NCI-H2029 (cell line): Measurements from ENCODE around the gene GCNA.
"Not testable (repeated sequence)": the region's sequence is repeated elsewhere in the genome, so short reads cannot be mapped to it uniquely, and the experiment has no call there.

Experiments
- DNase-seq: peaks from one replicate; lab custom pipeline; 2025; lab: John Stamatoyannopoulos, UW

GCNA gene

DNA sequence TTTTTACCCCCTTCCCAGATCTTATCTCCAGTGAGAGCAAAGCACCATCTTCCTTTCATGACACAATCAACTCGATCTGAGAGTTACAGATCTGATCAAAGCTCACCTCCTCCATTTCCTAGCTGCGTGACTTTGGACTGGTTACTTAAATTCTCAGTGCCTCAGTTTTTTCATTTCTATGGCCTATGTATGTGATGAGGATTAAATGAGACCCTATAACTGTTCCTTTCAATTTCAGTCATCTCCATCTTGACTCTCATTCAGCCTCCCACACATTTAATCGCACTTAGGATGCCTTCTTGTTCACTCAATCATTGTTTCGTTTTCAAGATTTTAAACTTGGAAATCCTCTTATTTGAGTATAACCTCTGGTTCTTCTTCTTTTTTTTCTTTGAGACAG, 60.2 kb downstream of the GCNA start:
- DNase-seq = no peak

DNA sequence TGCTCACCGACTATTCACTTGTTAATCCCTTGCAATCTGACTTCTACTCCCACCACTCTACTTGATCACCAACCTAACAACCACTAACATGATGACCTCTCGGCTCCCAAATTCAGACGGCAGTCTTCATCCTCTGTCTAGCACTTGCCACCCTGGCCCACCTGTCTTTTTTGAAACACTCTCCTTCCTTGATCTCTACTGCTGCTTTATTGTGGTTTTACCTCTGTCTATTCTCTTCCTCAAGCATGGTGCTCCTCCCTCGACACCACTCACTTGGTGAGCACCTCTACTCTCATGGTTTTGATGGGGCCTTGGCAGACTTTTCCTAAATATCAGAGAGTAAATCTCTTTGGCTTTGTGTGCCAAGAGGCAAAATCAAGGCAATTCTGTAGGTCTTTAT, 61.8 kb downstream of the GCNA start:
- DNase-seq = no peak

DNA sequence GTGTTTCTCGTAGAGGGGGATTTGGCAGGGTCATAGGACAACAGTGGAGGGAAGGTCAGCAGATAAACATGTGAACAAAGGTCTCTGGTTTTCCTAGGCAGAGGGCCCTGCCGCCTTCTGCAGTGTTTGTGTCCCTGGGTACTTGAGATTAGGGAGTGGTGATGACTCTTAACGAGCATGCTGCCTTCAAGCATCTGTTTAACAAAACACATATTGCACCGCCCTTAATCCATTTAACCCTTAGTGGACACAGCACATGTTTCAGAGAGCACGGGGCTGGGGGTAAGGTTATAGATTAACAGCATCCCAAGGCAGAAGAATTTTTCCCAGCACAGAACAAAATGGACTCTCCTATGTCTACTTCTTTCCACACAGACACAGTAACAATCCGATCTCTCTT, 66.2 kb downstream of the GCNA start:
- DNase-seq = not testable (repeated sequence)

DNA sequence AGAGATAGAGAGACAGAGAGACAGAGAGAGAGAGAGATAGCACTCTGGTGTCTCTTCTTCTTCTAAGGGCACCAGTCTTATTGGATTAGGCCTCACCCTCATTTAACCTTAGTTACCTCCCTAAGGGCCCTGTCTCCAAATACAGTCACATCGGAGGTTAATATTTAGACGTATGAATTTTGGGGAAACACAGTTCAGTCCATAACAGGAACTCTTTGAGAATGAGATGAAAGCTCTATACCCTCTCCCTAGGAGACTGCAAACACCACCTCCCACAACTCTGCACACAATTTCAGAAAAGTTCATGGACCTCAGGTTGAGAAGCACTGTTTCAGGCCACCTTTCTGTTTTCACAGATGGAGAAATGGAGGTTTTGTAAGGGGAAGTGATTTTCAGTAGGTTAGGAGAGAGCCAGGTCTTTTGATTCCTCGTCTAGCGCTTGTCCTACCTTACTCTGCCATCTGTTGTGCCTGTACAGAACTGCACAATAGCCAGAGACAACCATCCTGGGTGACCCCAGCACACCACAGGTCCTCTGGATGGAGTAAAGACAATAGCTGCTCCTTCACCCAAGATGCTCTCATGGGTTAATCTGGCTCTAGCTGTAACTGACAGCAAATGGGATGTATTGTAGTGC, 72.2 kb downstream of the GCNA start:
- no peak for DNase-seq

DNA sequence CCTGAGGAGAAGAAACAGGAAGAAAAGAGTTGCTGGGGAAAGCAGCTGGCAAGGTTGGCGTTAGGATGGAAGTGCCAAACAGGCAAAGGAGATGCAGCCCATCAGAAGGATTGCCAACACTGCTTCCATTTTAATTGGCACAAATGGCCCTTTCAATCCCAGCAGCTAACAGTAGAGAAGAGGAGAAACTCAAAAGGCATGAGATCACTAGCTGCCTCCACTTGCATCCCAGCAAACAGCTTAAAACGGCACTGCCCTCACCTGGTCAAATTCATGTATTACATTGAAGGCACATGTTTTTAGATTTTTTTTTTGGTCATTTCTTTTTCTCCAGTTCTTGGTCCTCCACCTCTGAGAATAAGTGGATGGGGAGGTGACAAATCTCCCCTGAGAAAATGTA, 74.2 kb downstream of the GCNA start:
- peak; percentile 25 for DNase-seq

DNA sequence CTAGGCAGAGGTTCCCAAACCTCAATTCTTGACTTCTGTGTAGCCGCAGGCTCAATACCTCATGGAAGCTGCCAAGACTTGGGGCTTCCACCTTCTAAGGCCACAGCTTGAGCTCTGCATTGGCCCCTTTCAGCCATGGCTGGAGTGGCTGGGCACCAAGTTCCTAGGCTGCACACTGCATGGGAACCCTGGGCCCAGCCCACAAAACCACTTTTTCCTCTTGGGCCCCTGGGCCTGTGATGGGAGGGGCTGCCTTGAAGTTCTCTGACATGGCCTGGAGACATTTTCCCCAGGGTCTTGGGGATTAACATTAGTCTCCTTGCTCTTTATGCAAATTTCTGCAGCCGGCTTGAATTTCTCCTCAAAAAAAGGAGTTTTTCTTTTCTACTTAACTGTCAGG, 75.1 kb downstream of the GCNA start:
- DNase-seq = no peak

DNA sequence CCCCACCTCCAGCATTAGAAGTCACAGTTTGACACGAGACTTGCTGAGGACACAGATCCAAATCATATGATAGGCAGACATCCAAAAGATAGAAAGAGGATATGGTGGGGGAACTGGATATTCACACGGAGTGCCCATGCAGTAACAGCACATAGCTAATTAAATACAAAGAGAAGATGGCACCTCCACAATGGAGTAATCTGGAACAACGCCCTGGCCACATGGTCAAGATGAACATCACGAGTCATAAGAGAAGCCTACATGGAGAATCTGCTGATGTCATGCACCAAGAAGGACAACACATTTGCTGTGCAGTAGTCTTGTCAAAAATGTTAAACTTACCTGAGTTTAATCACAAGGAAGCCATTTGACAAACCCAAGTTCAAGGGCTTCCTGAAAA, 79.0 kb downstream of the GCNA start:
- no peak for DNase-seq

DNA sequence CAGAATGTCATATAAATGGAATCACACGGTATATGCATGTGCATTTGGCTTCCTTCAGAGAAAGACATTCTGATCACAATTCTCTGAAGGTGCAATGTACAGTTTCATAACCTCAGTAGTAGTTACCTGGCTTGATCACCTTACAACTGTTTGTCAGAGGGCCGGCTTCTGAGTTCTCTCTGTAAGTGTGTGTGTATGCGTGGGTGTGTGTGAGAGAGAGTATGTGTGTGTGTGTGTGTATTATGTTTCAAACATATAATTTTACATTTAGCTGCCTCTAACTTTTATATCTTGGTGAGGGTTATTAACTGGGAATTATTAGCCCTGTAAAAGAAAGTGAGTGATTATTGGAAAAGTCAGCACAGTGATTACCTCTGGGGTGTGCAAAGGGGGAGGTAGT, 81.1 kb downstream of the GCNA start:
- no peak for DNase-seq

DNA sequence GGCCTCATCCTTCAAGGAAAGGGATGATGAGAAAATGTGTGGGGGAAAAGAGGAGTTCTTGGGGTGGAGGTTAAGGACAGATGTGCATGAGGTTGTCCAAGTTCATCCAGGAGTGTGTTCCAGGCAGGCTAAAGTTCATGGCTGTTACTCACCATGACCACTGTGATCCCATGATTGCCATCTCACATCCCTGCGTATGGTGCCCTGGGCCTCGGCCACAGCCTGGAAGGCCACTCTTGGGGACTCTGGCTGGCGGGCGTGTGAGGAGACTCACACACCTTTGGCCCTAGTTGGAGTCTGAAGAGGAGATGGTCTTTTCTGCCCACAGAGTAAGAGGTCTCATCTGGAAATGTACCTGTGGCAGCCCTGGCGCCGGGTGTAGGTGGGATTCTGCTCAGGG, 81.7 kb downstream of the GCNA start:
- DNase-seq = no peak

DNA sequence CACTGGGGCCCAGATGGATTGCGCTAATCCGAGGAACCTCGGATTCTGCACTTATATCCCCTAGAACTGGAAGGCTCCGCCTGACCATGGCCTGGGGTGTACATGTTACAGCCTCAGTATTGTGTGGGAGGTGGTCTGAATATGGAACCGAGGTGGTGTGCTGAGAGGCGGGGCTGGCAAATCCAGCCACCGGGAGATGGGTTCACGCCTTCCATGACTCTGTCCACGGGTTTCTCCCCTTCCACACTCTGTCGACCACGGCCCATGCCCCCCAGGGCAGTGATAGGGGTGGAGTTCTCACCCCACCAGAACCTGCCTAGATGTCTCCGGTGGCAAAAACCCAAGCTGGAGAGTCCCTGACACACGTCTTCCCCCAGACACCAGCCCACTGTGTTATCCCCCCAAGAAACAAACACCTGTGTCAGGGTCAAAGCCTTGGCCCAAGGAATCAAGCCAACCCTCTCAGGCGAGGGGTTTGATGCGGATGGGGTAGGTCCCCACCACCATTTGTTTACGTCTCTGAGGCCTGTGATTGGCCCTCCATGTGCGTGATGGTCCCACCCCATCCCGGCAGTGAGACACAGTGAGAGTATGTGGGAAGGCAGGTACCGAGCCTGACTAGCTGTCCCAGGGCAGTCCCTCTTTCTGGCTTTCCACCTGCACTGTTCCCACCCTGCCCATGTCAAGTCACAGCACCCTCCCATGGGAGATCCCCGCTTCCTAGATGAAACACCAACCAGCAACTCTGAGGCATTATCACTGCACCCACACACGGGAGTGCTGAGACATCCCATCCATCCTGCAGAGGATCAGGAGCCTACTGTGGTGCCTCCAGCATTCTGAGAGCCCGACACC, 82.6 kb downstream of the GCNA start:
- no peak for DNase-seq

DNA sequence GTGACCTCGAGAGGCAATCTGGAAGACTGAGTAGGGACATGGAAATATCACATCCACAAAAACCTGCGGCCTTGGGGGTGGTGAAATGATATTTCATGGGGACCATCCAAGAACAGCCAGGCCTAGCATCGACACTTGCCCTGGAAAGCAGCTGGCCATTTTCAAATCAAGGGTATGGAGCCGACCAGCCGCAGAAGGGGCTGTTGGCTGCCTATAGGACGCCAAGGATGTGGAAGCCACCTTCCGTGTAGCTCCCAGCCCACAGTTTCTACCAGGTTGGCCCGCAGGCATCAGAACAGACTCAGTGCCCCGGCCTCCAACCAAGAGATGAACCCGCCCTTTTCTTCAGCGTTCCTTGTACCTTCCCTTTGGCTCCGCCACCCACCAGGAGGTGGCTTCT, 83.7 kb downstream of the GCNA start:
- DNase-seq = no peak

DNA sequence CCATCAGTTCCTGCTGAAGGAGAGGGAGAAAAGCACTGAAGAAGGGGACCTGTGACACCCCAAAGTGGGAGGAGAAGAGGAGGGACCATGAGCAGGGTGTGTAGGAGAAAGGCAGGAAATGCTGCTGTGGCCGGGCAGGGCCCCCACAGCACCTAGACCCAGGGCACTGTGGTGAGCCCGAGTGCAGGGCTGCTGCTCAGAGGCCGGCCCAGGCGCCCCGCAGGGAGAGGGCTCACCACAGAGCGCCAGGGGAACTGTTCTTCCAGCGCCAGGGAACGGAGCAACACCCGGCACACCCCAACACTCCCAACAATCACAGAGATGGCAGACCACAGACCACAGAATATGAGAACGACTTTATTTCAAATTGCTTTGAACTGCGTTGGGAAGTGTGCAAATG, 84.4 kb downstream of the GCNA start:
- DNase-seq = not testable (repeated sequence)
